Measurements from ENCODE around the gene ANO1. TPM values are rescaled to one million over a fixed set of nuclear protein-coding genes. Genes with fewer than 3 reads are reported as not detected.

Gene ANO1
- polyA plus RNA-seq, 1 of the 3 experiments (the other 2 are of a cell fraction) = not detected

- no peak for TF ChIP-seq CTCF (IDR thresholded peaks at IDR 0.05)
- TF ChIP-seq FOSL2 (IDR thresholded peaks at IDR 0.05; ENCODE audit: borderline replicate concordance, low read depth) = no peak
- no peak for TF ChIP-seq USF1 (IDR thresholded peaks at IDR 0.05; ENCODE audit: borderline replicate concordance, low read depth)
- no peak for TF ChIP-seq MXI1 (IDR thresholded peaks at IDR 0.05; ENCODE audit: low read depth, low read length)
- no peak for TF ChIP-seq USF2 (IDR thresholded peaks at IDR 0.05; ENCODE audit: borderline replicate concordance, low read depth, low read length)
- TF ChIP-seq TAF1 (IDR thresholded peaks at IDR 0.05; ENCODE audit: borderline replicate concordance, low read depth, low read length) = no peak
- TF ChIP-seq GATA2 (CRISPR knock-in tag; IDR thresholded peaks at IDR 0.05) = no peak
- TF ChIP-seq FOXJ3 (CRISPR knock-in tag; IDR thresholded peaks at IDR 0.05) = no peak
- no peak for TF ChIP-seq MEF2A (IDR thresholded peaks at IDR 0.05; ENCODE audit: borderline replicate concordance, low read depth)
- TF ChIP-seq TEAD4 (IDR thresholded peaks at IDR 0.05; ENCODE audit: borderline replicate concordance, insufficient read depth) = no peak
- no peak for TF ChIP-seq POLR2AphosphoS5 (IDR thresholded peaks at IDR 0.05; ENCODE audit: low read depth, low read length)
- no peak for TF ChIP-seq REST (IDR thresholded peaks at IDR 0.05; ENCODE audit: low read depth, low read length)
- TF ChIP-seq EP300 (IDR thresholded peaks at IDR 0.05; ENCODE audit: borderline replicate concordance in 1 of 2, low read depth in 1 of 2, low read length in 1 of 2) = no peak
- no peak for TF ChIP-seq NFIC (IDR thresholded peaks at IDR 0.05; ENCODE audit: borderline replicate concordance)
- WGBS (ENCODE audit: low lambda C conversion rate) = 100% methylated on average over 1 of the region's 12 CpGs
- Histone ChIP-seq H3K9me3 (no peaks in the 10 kb centered on the region), H3K4me3 (ENCODE audit: low read depth in 2 of 2, low read length in 1 of 2) (no peak overlapping the region), H3K9me2 (no peaks in the 10 kb centered on the region), H4K20me1 (ENCODE audit: insufficient read depth) (no peaks in the 10 kb centered on the region), H3K27ac (ENCODE audit: low read depth in 2 of 2, low read length in 1 of 2) (no peak overlapping the region), H3K79me2 (ENCODE audit: insufficient read depth) (no peaks in the 10 kb centered on the region), H3K36me3 (replicated peaks in 1 of 2; ENCODE audit: control insufficient read depth in 1 of 2, insufficient read depth in 2 of 2, low read length in 1 of 2) (no peaks in the 10 kb centered on the region), H3K9ac (no peak overlapping the region), H3K4me1 (ENCODE audit: control insufficient read depth in 1 of 2, insufficient read depth in 2 of 2, low read depth in 1 of 2, low read length in 1 of 2) (0 out of 4 replicates have a peak, but pooled peaks cover 0 to 4% of the 10 kb centered on the region in 2 experiments), H2AFZ (ENCODE audit: low read depth) (no peak overlapping the region), H3F3A (replicated peaks; ENCODE audit: insufficient read depth) (no peaks in the 10 kb centered on the region), H3K4me2 (no peak overlapping the region), H3K27me3 (ENCODE audit: insufficient read depth) (no peaks in the 10 kb centered on the region)
- DNase-seq = no peak
- POLR2A ChIA-PET = interaction anchor here (0.6 kb wide), 1 partner anchor 224 kb away, joined by 3 read pairs; no protein-coding TSS in a partner anchor
- CTCF ChIA-PET = no interaction called here
These were observed 59.3 kb downstream of the ANO1 start for GRCh38 chr11:70137383-70137782.
